ENCODE results near the gene ANXA9. TPM values are rescaled to one million over a fixed set of nuclear protein-coding genes. Genes with fewer than 3 reads are reported as not detected.

ANXA9 gene
- total and polyA plus RNA-seq, 2 experiments from 2014 or later: 1.4 to 2.2 TPM

DNA sequence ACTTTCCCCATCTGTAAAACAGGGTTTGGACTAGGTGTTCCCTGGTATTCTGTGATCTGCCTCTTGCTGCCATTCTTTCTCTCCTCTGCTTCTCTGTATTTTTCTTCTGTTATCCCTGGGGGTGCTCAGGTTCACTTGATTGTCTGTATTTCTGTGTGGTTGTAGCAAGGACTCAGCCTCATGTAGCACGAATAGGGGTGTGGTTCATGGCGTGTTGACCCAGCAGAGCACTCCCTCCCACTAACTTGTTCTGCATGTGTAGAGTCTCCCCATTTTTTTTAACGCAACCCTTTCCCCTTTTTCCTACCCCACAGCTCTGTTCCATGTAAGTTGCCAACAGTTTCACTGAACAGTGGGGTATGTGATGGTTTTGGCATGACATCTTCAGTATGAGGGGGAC, 53.1 kb downstream of the ANXA9 start (continued):
- TF ChIP-seq, protein P1, sequence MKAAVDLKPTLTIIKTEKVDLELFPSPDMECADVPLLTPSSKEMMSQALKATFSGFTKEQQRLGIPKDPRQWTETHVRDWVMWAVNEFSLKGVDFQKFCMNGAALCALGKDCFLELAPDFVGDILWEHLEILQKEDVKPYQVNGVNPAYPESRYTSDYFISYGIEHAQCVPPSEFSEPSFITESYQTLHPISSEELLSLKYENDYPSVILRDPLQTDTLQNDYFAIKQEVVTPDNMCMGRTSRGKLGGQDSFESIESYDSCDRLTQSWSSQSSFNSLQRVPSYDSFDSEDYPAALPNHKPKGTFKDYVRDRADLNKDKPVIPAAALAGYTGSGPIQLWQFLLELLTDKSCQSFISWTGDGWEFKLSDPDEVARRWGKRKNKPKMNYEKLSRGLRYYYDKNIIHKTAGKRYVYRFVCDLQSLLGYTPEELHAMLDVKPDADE (IDR thresholded peaks at IDR 0.05): no peak
- TF ChIP-seq NANOG (IDR thresholded peaks at IDR 0.05; ENCODE audit: borderline replicate concordance): no peak

DNA sequence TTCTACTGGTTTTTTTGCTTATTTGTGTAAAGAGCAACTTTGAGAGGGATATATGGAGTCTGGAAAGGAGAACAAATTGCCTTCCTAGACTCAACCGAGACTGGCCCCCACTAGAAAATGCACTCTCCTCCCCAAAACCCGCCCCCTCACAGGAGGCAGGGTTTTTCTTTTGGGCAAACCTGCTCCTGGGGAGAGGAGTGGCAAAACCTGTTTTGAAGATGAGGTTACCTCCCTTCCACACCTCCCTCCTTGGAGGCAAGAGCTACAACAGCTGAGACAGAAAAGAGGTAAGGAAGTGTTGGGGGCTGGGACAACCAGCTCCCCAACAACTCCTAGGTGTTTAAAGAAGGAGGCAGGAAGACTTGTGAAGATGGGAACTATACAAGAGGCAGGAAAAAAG, 54.3 kb downstream of the ANXA9 start, which contains the start of gene BNIPL:
BNIPL (plus strand) TSS at position 231 of the 400 bp plus-strand sequence; CDS start at position 371, 140 bp downstream.
- H3K27me3 Mint-ChIP-seq (ENCODE audit: insufficient read depth, low read depth, poor library complexity): peaks cover 6% of the 10 kb centered on the region
- Histone ChIP-seq H3F3A (replicated peaks; ENCODE audit: low read depth) (no peaks in the 10 kb centered on the region), H3K79me2 (replicated peaks; ENCODE audit: insufficient read depth) (no peaks in the 10 kb centered on the region), H3K36me3 (ENCODE audit: insufficient read depth) (0 out of 2 replicates have a peak, but pooled peaks cover 3% of the 10 kb centered on the region), H3K9me2 (ENCODE audit: insufficient read depth) (no peaks in the 10 kb centered on the region), H3K27me3 (ENCODE audit: insufficient read depth) (no peaks in the 10 kb centered on the region), H3K27ac (ENCODE audit: low read depth) (0 out of 2 replicates have a peak within 1 kb of the TSS, but pooled peaks have one; percentile 62), H4K20me1 (replicated peaks; ENCODE audit: insufficient read depth) (no peaks in the 10 kb centered on the region; the same call in 1 of the 2 replicates), H3K4me1 (ENCODE audit: insufficient read depth) (peaks cover 19% of the 10 kb centered on the region), H2AFZ (no peak within 1 kb of the TSS), H3K4me3 (no peak within 1 kb of the TSS), H3K4me2 (peak within 1 kb of the TSS; percentile 31; the same call in 1 of the 2 replicates)
- no peak for DNase-seq (ENCODE audit: low spot score)
- H3K4me3 Mint-ChIP-seq: peak within 1 kb of the TSS; percentile 47; the same call in 2 of the 3 replicates
- peak; percentile 88 for ATAC-seq
- no peaks in the 10 kb centered on the region for H3K9me3 Mint-ChIP-seq
- peak within 1 kb of the TSS; percentile 80 for H3K27ac Mint-ChIP-seq
- peaks cover 17% of the 10 kb centered on the region for H3K36me3 Mint-ChIP-seq (ENCODE audit: low read depth)
- H3K4me1 Mint-ChIP-seq: peaks cover 23% of the 10 kb centered on the region
- no peak for TF ChIP-seq STAT1 (IDR thresholded peaks at IDR 0.05; ENCODE audit: unreplicated experiment)
- TF ChIP-seq, protein P2, sequence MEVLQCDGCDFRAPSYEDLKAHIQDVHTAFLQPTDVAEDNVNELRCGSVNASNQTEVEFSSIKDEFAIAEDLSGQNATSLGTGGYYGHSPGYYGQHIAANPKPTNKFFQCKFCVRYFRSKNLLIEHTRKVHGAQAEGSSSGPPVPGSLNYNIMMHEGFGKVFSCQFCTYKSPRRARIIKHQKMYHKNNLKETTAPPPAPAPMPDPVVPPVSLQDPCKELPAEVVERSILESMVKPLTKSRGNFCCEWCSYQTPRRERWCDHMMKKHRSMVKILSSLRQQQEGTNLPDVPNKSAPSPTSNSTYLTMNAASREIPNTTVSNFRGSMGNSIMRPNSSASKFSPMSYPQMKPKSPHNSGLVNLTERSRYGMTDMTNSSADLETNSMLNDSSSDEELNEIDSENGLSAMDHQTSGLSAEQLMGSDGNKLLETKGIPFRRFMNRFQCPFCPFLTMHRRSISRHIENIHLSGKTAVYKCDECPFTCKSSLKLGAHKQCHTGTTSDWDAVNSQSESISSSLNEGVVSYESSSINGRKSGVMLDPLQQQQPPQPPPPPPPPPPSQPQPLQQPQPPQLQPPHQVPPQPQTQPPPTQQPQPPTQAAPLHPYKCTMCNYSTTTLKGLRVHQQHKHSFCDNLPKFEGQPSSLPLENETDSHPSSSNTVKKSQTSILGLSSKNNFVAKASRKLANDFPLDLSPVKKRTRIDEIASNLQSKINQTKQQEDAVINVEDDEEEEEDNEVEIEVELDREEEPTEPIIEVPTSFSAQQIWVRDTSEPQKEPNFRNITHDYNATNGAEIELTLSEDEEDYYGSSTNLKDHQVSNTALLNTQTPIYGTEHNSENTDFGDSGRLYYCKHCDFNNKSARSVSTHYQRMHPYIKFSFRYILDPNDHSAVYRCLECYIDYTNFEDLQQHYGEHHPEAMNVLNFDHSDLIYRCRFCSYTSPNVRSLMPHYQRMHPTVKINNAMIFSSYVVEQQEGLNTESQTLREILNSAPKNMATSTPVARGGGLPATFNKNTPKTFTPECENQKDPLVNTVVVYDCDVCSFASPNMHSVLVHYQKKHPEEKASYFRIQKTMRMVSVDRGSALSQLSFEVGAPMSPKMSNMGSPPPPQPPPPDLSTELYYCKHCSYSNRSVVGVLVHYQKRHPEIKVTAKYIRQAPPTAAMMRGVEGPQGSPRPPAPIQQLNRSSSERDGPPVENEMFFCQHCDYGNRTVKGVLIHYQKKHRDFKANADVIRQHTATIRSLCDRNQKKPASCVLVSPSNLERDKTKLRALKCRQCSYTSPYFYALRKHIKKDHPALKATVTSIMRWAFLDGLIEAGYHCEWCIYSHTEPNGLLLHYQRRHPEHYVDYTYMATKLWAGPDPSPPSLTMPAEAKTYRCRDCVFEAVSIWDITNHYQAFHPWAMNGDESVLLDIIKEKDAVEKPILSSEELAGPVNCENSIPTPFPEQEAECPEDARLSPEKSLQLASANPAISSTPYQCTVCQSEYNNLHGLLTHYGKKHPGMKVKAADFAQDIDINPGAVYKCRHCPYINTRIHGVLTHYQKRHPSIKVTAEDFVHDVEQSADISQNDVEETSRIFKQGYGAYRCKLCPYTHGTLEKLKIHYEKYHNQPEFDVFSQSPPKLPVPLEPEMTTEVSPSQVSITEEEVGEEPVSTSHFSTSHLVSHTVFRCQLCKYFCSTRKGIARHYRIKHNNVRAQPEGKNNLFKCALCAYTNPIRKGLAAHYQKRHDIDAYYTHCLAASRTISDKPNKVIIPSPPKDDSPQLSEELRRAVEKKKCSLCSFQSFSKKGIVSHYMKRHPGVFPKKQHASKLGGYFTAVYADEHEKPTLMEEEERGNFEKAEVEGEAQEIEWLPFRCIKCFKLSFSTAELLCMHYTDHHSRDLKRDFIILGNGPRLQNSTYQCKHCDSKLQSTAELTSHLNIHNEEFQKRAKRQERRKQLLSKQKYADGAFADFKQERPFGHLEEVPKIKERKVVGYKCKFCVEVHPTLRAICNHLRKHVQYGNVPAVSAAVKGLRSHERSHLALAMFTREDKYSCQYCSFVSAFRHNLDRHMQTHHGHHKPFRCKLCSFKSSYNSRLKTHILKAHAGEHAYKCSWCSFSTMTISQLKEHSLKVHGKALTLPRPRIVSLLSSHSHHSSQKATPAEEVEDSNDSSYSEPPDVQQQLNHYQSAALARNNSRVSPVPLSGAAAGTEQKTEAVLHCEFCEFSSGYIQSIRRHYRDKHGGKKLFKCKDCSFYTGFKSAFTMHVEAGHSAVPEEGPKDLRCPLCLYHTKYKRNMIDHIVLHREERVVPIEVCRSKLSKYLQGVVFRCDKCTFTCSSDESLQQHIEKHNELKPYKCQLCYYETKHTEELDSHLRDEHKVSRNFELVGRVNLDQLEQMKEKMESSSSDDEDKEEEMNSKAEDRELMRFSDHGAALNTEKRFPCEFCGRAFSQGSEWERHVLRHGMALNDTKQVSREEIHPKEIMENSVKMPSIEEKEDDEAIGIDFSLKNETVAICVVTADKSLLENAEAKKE (CRISPR knock-in tag; IDR thresholded peaks at IDR 0.05): no peak
- no peak for TF ChIP-seq ZNF331 (CRISPR knock-in tag; IDR thresholded peaks at IDR 0.05; ENCODE audit: low read depth)
- no peak for TF ChIP-seq ZNF114 (CRISPR knock-in tag; IDR thresholded peaks at IDR 0.05)
- no peak for TF ChIP-seq EZH2 (IDR thresholded peaks at IDR 0.05; ENCODE audit: low read depth, unreplicated experiment)
- TF ChIP-seq CREB1 (CRISPR knock-in tag; IDR thresholded peaks at IDR 0.05; ENCODE audit: low read depth): no peak
- no peak for TF ChIP-seq POLR2AphosphoS5 (IDR thresholded peaks at IDR 0.05; ENCODE audit: low read depth)
- TF ChIP-seq JUNB (IDR thresholded peaks at IDR 0.05; ENCODE audit: unreplicated experiment): no peak
- TF ChIP-seq EZH2phosphoT487 (IDR thresholded peaks at IDR 0.05; ENCODE audit: unreplicated experiment): no peak
- TF ChIP-seq, protein P3, sequence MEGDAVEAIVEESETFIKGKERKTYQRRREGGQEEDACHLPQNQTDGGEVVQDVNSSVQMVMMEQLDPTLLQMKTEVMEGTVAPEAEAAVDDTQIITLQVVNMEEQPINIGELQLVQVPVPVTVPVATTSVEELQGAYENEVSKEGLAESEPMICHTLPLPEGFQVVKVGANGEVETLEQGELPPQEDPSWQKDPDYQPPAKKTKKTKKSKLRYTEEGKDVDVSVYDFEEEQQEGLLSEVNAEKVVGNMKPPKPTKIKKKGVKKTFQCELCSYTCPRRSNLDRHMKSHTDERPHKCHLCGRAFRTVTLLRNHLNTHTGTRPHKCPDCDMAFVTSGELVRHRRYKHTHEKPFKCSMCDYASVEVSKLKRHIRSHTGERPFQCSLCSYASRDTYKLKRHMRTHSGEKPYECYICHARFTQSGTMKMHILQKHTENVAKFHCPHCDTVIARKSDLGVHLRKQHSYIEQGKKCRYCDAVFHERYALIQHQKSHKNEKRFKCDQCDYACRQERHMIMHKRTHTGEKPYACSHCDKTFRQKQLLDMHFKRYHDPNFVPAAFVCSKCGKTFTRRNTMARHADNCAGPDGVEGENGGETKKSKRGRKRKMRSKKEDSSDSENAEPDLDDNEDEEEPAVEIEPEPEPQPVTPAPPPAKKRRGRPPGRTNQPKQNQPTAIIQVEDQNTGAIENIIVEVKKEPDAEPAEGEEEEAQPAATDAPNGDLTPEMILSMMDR (conservative IDR thresholded peaks at IDR 0.05; ENCODE audit: low read depth in 2 of 2): no peak
- TF ChIP-seq, protein P4, sequence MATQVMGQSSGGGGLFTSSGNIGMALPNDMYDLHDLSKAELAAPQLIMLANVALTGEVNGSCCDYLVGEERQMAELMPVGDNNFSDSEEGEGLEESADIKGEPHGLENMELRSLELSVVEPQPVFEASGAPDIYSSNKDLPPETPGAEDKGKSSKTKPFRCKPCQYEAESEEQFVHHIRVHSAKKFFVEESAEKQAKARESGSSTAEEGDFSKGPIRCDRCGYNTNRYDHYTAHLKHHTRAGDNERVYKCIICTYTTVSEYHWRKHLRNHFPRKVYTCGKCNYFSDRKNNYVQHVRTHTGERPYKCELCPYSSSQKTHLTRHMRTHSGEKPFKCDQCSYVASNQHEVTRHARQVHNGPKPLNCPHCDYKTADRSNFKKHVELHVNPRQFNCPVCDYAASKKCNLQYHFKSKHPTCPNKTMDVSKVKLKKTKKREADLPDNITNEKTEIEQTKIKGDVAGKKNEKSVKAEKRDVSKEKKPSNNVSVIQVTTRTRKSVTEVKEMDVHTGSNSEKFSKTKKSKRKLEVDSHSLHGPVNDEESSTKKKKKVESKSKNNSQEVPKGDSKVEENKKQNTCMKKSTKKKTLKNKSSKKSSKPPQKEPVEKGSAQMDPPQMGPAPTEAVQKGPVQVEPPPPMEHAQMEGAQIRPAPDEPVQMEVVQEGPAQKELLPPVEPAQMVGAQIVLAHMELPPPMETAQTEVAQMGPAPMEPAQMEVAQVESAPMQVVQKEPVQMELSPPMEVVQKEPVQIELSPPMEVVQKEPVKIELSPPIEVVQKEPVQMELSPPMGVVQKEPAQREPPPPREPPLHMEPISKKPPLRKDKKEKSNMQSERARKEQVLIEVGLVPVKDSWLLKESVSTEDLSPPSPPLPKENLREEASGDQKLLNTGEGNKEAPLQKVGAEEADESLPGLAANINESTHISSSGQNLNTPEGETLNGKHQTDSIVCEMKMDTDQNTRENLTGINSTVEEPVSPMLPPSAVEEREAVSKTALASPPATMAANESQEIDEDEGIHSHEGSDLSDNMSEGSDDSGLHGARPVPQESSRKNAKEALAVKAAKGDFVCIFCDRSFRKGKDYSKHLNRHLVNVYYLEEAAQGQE (IDR thresholded peaks at IDR 0.05; ENCODE audit: unreplicated experiment): no peak
- no peak for TF ChIP-seq NANOG (IDR thresholded peaks at IDR 0.05; ENCODE audit: borderline replicate concordance)
